Gastrocnemius medialis (tissue), 4 donors: ENCODE measurements around the gene KDM6A. TPM values are rescaled to one million over a fixed set of nuclear protein-coding genes. Genes with fewer than 3 reads are reported as not detected.

ENCODE experiments used
- ATAC-seq, 2 donors: fragments of 150-250 bp; one replicate each; pipeline ENCODE4 v1.9.1; 2016
- DNase-seq, 2 donors: peaks; one replicate each; pipeline ENCODE4 v3.0.0-alpha.2; 2019
- H3K27ac ChIP-seq, 4 donors: fragments of 200-600 bp; sonication (generic); 1 replicate in 1 of 4; 2 replicates in 3 of 4; pipeline ENCODE4 v1.5.1; 2016 to 2018; ENCODE audit warnings: mild to moderate bottlenecking in 2 of 4, moderate library complexity in 1 of 4
- H3K27me3 ChIP-seq, 3 donors: fragments of 200-600 bp; sonication (generic) in 2 of 3; 1 replicate in 1 of 3; 2 replicates in 2 of 3; pipeline versions ENCODE4 v1.5.1 to v1.6.0; 2016 to 2019; ENCODE audit warnings: mild to moderate bottlenecking in 1 of 3, moderate library complexity in 1 of 3
- H3K36me3 ChIP-seq, 2 donors: fragments of 200-600 bp; sonication (generic) in 1 of 2; one replicate each; pipeline ENCODE4 v1.5.1; 2017 to 2018
- H3K4me1 ChIP-seq, 2 donors: fragments of 200-600 bp; sonication (generic) in 1 of 2; one replicate each; pipeline ENCODE4 v1.5.1; 2016 to 2017; ENCODE audit warnings: mild to moderate bottlenecking in 2 of 2
- H3K4me3 ChIP-seq, 4 donors: fragments of 200-600 bp; sonication (generic) in 3 of 4; 1 replicate in 1 of 4; 2 replicates in 3 of 4; pipeline ENCODE4 v1.5.1; 2016 to 2019; ENCODE audit warnings: mild to moderate bottlenecking in 2 of 4
- H3K9me3 ChIP-seq, 3 donors: fragments of 200-600 bp; sonication (generic) in 2 of 3; 1 replicate in 1 of 3; 2 replicates in 2 of 3; pipeline ENCODE4 v1.5.1; 2016 to 2019
- CTCF ChIP-seq, 5 experiments: fragments of 450-650 bp in 3 of 5; fragments of 200-600 bp in 2 of 5; sonication (generic) in 2 of 5; IDR thresholded peaks in 4 of 5; conservative IDR thresholded peaks in 1 of 5; 1 replicate in 4 of 5; 2 replicates in 1 of 5; pipeline ENCODE4 v1.5.1; 2016 to 2019; ENCODE audit warnings: antibody characterized with exemption in 5 of 5, mild to moderate bottlenecking in 3 of 5, moderate library complexity in 3 of 5
- POLR2A ChIP-seq, 2 donors: fragments of 450-650 bp; IDR thresholded peaks; one replicate each; pipeline ENCODE4 v1.6.1; 2017; ENCODE audit warnings: antibody characterized with exemption in 2 of 2, mild to moderate bottlenecking in 2 of 2, moderate library complexity in 2 of 2
- in situ Hi-C, 4 donors: fragments of 200-750 bp; cut with MboI; loops; one replicate each; pipeline versions ENCODE4 v1.15.0 to v1.8.0; 2017; ENCODE audit warnings: low sequenced_read_pairs in 4 of 4
- intact Hi-C: fragments of 100-400 bp; cut with DNase I; formaldehyde crosslinking; loops from one replicate; pipeline ENCODE4 v1.15.1; 2023; ENCODE audit warnings: low total_unique reads
- total RNA-seq, 4 donors: library from RNA; depleted of rRNA; stranded (reverse); fragments of >200 nt; gene quantifications; one replicate each; pipeline versions ENCODE4 v1.1.0 to v1.2.3, GENCODE V29; 2016

The KDM6A gene
- total RNA-seq, 4 donors from 2014 or later: 14.3 to 29.2 (median 20.1) TPM

- peak overlapping the region; percentile 74 to 83 (median 77) for H3K4me3 ChIP-seq
- no peak for ATAC-seq
- H3K27ac ChIP-seq: peak overlapping the region; percentile 94 to 100 (median 98)
- intact Hi-C loops (loop anchor here (10.0 kb wide), 1 partner anchor 639 kb away; no protein-coding TSS in a partner anchor), in situ Hi-C loops (loop anchor here in 1 of 4 donors (25.0 kb wide), 1 partner anchor 186 kb away; no protein-coding TSS in a partner anchor)
- H3K9me3 ChIP-seq: no peaks in the 10 kb centered on the region
- TF ChIP-seq CTCF (IDR thresholded peaks at IDR 0.05 in 4 of 5, conservative IDR thresholded peaks at IDR 0.05 in 1 of 5) (no peak), POLR2A (IDR thresholded peaks at IDR 0.05) (no peak)
- no peak for DNase-seq
- no peaks in the 10 kb centered on the region for H3K36me3 ChIP-seq
- H3K27me3 ChIP-seq: no peaks in the 10 kb centered on the region
- H3K4me1 ChIP-seq: peaks cover 16 to 58% of the 10 kb centered on the region in 2 donors
Measured at GRCh38 chrX:44876086-44876485, 3.1 kb downstream of the KDM6A start.

GRCh38 chrX:44876767-44877166 is 3.8 kb downstream of the KDM6A start:
- Histone ChIP-seq H3K36me3 (no peaks in the 10 kb centered on the region), H3K27ac (no peak overlapping the region), H3K27me3 (no peaks in the 10 kb centered on the region), H3K9me3 (no peaks in the 10 kb centered on the region), H3K4me3 (no peak overlapping the region), H3K4me1 (peaks cover 9 to 56% of the 10 kb centered on the region in 2 donors)
- DNase-seq (no peak), ATAC-seq (no peak)
- TF ChIP-seq CTCF (IDR thresholded peaks at IDR 0.05 in 4 of 5, conservative IDR thresholded peaks at IDR 0.05 in 1 of 5) (no peak), POLR2A (IDR thresholded peaks at IDR 0.05) (no peak)
- intact Hi-C loops (loop anchor here (10.0 kb wide), 1 partner anchor 638 kb away; no protein-coding TSS in a partner anchor), in situ Hi-C loops (loop anchor here in 1 of 4 donors (25.0 kb wide), 1 partner anchor 186 kb away; no protein-coding TSS in a partner anchor)

GRCh38 chrX:44878780-44879179 is 5.8 kb downstream of the KDM6A start:
- no peaks in the 10 kb centered on the region for H3K36me3 ChIP-seq
- in situ Hi-C loops (loop anchor here in 1 of 4 donors (25.0 kb wide), 1 partner anchor 184 kb away; no protein-coding TSS in a partner anchor), intact Hi-C loops (loop anchor here (10.0 kb wide), 1 partner anchor 636 kb away; no protein-coding TSS in a partner anchor)
- H3K4me3 ChIP-seq: no peak overlapping the region
- no peak for DNase-seq
- no peaks in the 10 kb centered on the region for H3K27me3 ChIP-seq
- TF ChIP-seq POLR2A (IDR thresholded peaks at IDR 0.05): no peak
- TF ChIP-seq CTCF (IDR thresholded peaks at IDR 0.05 in 4 of 5, conservative IDR thresholded peaks at IDR 0.05 in 1 of 5): no peak
- no peak for ATAC-seq
- no peak overlapping the region for H3K27ac ChIP-seq
- no peaks in the 10 kb centered on the region for H3K9me3 ChIP-seq
- peaks cover 9 to 72% of the 10 kb centered on the region in 2 donors for H3K4me1 ChIP-seq

- in situ Hi-C loops (loop anchor here in 1 of 4 donors (25.0 kb wide), 1 partner anchor 181 kb away; no protein-coding TSS in a partner anchor), intact Hi-C loops (no loop called here)
- no peak overlapping the region for H3K27ac ChIP-seq
- H3K27me3 ChIP-seq: no peaks in the 10 kb centered on the region
- H3K36me3 ChIP-seq: no peaks in the 10 kb centered on the region
- TF ChIP-seq POLR2A (IDR thresholded peaks at IDR 0.05) (no peak), CTCF (IDR thresholded peaks at IDR 0.05 in 4 of 5, conservative IDR thresholded peaks at IDR 0.05 in 1 of 5) (no peak)
- no peaks in the 10 kb centered on the region for H3K9me3 ChIP-seq
- no peak overlapping the region for H3K4me3 ChIP-seq
- ATAC-seq (no peak), DNase-seq (no peak)
- peaks cover 4 to 66% of the 10 kb centered on the region in 2 donors for H3K4me1 ChIP-seq
Measured at GRCh38 chrX:44881549-44881948, 8.6 kb downstream of the KDM6A start.
